ENCODE data around the gene MFAP5. TPM values are rescaled to one million over a fixed set of nuclear protein-coding genes. Genes with fewer than 3 reads are reported as not detected.

MFAP5 gene
- total RNA-seq, 2 experiments from 2014 or later = not detected

- CTCF ChIA-PET = interaction anchor here (0.7 to 2.2 kb wide), 2 partner anchors 361 to 1100 kb away, joined by 3 to 7 read pairs; no protein-coding TSS in a partner anchor
- Mint-ChIP-seq H3K4me1 (no peaks in the 10 kb centered on the region), H3K36me3 (no peaks in the 10 kb centered on the region), H3K9me3 (ENCODE audit: low read depth) (no peaks in the 10 kb centered on the region), H3K27ac (no peak overlapping the region), H3K4me3 (no peak overlapping the region), H3K27me3 (peaks cover 36% of the 10 kb centered on the region)
- ATAC-seq = no peak
- no peak for DNase-seq
These were observed 25.4 kb upstream of the MFAP5 start for GRCh38 chr12:8687846-8688601.

GRCh38 chr12:8685051-8685450 lies 22.4 kb upstream of the MFAP5 start:
- CTCF ChIA-PET = interaction anchor here (0.9 to 1.8 kb wide), 5 partner anchors 9 to 364 kb away, joined by 3 to 7 read pairs (median 3); no protein-coding TSS in a partner anchor
- Mint-ChIP-seq H3K4me3 (no peak overlapping the region), H3K27ac (no peak overlapping the region), H3K4me1 (no peaks in the 10 kb centered on the region), H3K27me3 (peaks cover 25% of the 10 kb centered on the region), H3K36me3 (no peaks in the 10 kb centered on the region), H3K9me3 (ENCODE audit: low read depth) (no peaks in the 10 kb centered on the region)
- no peak for DNase-seq
- ATAC-seq = no peak

GRCh38 chr12:8681129-8681884 lies 18.7 kb upstream of the MFAP5 start:
- Mint-ChIP-seq H3K27ac (no peak overlapping the region), H3K27me3 (peaks cover 16% of the 10 kb centered on the region), H3K36me3 (no peaks in the 10 kb centered on the region), H3K4me3 (no peak overlapping the region), H3K4me1 (no peaks in the 10 kb centered on the region), H3K9me3 (ENCODE audit: low read depth) (no peaks in the 10 kb centered on the region)
- CTCF ChIA-PET = interaction anchor here (0.7 to 3.4 kb wide), 5 partner anchors 8 to 368 kb away, joined by 3 to 19 read pairs (median 5); no protein-coding TSS in a partner anchor
- DNase-seq (no peak), ATAC-seq (no peak)

GRCh38 chr12:8680533-8680932 lies 17.9 kb upstream of the MFAP5 start:
- DNase-seq = no peak
- CTCF ChIA-PET = interaction anchor here (1.4 to 3.4 kb wide), 3 partner anchors 16 to 369 kb away, joined by 4 to 19 read pairs (median 7); no protein-coding TSS in a partner anchor
- Mint-ChIP-seq H3K27me3 (peaks cover 16% of the 10 kb centered on the region), H3K4me1 (no peaks in the 10 kb centered on the region), H3K9me3 (ENCODE audit: low read depth) (no peaks in the 10 kb centered on the region), H3K27ac (no peak overlapping the region), H3K36me3 (no peaks in the 10 kb centered on the region), H3K4me3 (no peak overlapping the region)
- no peak for ATAC-seq

- CTCF ChIA-PET = interaction anchor here (0.8 to 2.3 kb wide), 6 partner anchors 134 to 371 kb away, joined by 3 to 10 read pairs (median 4); no protein-coding TSS in a partner anchor
- H3K36me3 Mint-ChIP-seq = peaks cover 1% of the 10 kb centered on the region
- no peaks in the 10 kb centered on the region for H3K4me1 Mint-ChIP-seq
- DNase-seq (no peak), ATAC-seq (no peak)
- H3K27me3 Mint-ChIP-seq = peaks cover 18% of the 10 kb centered on the region
- no peak overlapping the region for H3K27ac Mint-ChIP-seq
- H3K9me3 Mint-ChIP-seq (ENCODE audit: low read depth) = no peaks in the 10 kb centered on the region
- H3K4me3 Mint-ChIP-seq = no peak overlapping the region
These were observed 16.1 kb upstream of the MFAP5 start for GRCh38 chr12:8678661-8679111.

GRCh38 chr12:8677362-8677761 lies 14.7 kb upstream of the MFAP5 start:
- Mint-ChIP-seq H3K4me1 (no peaks in the 10 kb centered on the region), H3K4me3 (no peak overlapping the region), H3K27ac (no peak overlapping the region), H3K36me3 (peaks cover 1% of the 10 kb centered on the region), H3K9me3 (ENCODE audit: low read depth) (no peaks in the 10 kb centered on the region), H3K27me3 (peaks cover 15% of the 10 kb centered on the region)
- ATAC-seq (no peak), DNase-seq (no peak)
- CTCF ChIA-PET = interaction anchor here (1.4 to 2.3 kb wide), 4 partner anchors 20 to 372 kb away, joined by 5 to 10 read pairs (median 7); no protein-coding TSS in a partner anchor

- ATAC-seq (no peak), DNase-seq (no peak)
- H3K27ac Mint-ChIP-seq = no peak overlapping the region
- no peaks in the 10 kb centered on the region for H3K4me1 Mint-ChIP-seq
- CTCF ChIA-PET = interaction anchor here (1.0 to 2.3 kb wide), 6 partner anchors 8 to 373 kb away, joined by 3 to 10 read pairs (median 5); no protein-coding TSS in a partner anchor
- peaks cover 10% of the 10 kb centered on the region for H3K27me3 Mint-ChIP-seq
- no peak overlapping the region for H3K4me3 Mint-ChIP-seq
- H3K9me3 Mint-ChIP-seq (ENCODE audit: low read depth) = no peaks in the 10 kb centered on the region
- peaks cover 1% of the 10 kb centered on the region for H3K36me3 Mint-ChIP-seq
These were observed 14.0 kb upstream of the MFAP5 start for GRCh38 chr12:8676651-8677050.

GRCh38 chr12:8675591-8676036 lies 13.0 kb upstream of the MFAP5 start:
- ATAC-seq = no peak
- H3K27me3 Mint-ChIP-seq = peaks cover 8% of the 10 kb centered on the region
- peaks cover 1% of the 10 kb centered on the region for H3K36me3 Mint-ChIP-seq
- DNase-seq = no peak
- no peaks in the 10 kb centered on the region for H3K9me3 Mint-ChIP-seq (ENCODE audit: low read depth)
- no peaks in the 10 kb centered on the region for H3K4me1 Mint-ChIP-seq
- CTCF ChIA-PET = interaction anchor here (1.0 to 1.5 kb wide), 3 partner anchors 10 to 185 kb away, joined by 3 to 5 read pairs (median 4); no protein-coding TSS in a partner anchor
- H3K4me3 Mint-ChIP-seq = no peak overlapping the region
- H3K27ac Mint-ChIP-seq = no peak overlapping the region

GRCh38 chr12:8672381-8672780 lies 9.8 kb upstream of the MFAP5 start:
- CTCF ChIA-PET = no interaction called here
- Mint-ChIP-seq H3K9me3 (ENCODE audit: low read depth) (no peaks in the 10 kb centered on the region), H3K4me3 (no peak overlapping the region), H3K36me3 (peaks cover 1% of the 10 kb centered on the region), H3K27ac (no peak overlapping the region), H3K27me3 (peaks cover 13% of the 10 kb centered on the region), H3K4me1 (no peaks in the 10 kb centered on the region)
- DNase-seq (no peak), ATAC-seq (no peak)

- Mint-ChIP-seq H3K4me3 (no peak overlapping the region), H3K36me3 (no peaks in the 10 kb centered on the region), H3K27me3 (peaks cover 9% of the 10 kb centered on the region), H3K9me3 (ENCODE audit: low read depth) (no peaks in the 10 kb centered on the region), H3K4me1 (no peaks in the 10 kb centered on the region), H3K27ac (no peak overlapping the region)
- no peak for ATAC-seq
- DNase-seq = no peak
- CTCF ChIA-PET = no interaction called here
These were observed 5.8 kb upstream of the MFAP5 start for GRCh38 chr12:8668441-8668840.

GRCh38 chr12:8667270-8667669 lies 4.6 kb upstream of the MFAP5 start:
- Mint-ChIP-seq H3K36me3 (no peaks in the 10 kb centered on the region), H3K27me3 (peaks cover 9% of the 10 kb centered on the region), H3K27ac (no peak overlapping the region), H3K4me3 (no peak overlapping the region), H3K9me3 (ENCODE audit: low read depth) (no peaks in the 10 kb centered on the region), H3K4me1 (no peaks in the 10 kb centered on the region)
- CTCF ChIA-PET = no interaction called here
- ATAC-seq = no peak
- no peak for DNase-seq

- H3K4me1 Mint-ChIP-seq = no peaks in the 10 kb centered on the region
- CTCF ChIA-PET = no interaction called here
- no peaks in the 10 kb centered on the region for H3K36me3 Mint-ChIP-seq
- H3K27ac Mint-ChIP-seq = no peak overlapping the region
- ATAC-seq = no peak
- H3K4me3 Mint-ChIP-seq = no peak overlapping the region
- no peaks in the 10 kb centered on the region for H3K9me3 Mint-ChIP-seq (ENCODE audit: low read depth)
- H3K27me3 Mint-ChIP-seq = peaks cover 7% of the 10 kb centered on the region
- DNase-seq = no peak
These were observed 3.1 kb upstream of the MFAP5 start for GRCh38 chr12:8665759-8666158.

- Mint-ChIP-seq H3K9me3 (ENCODE audit: low read depth) (no peaks in the 10 kb centered on the region), H3K4me3 (no peak overlapping the region), H3K36me3 (no peaks in the 10 kb centered on the region), H3K27ac (no peak overlapping the region), H3K4me1 (no peaks in the 10 kb centered on the region), H3K27me3 (peaks cover 7% of the 10 kb centered on the region)
- CTCF ChIA-PET = interaction anchor here (0.8 to 1.2 kb wide), 2 partner anchors 17 to 383 kb away, joined by 3 to 4 read pairs; no protein-coding TSS in a partner anchor
- ATAC-seq (no peak), DNase-seq (no peak)
These were observed 1.7 kb upstream of the MFAP5 start for GRCh38 chr12:8664228-8664913.
